TTC549 (cell line): ENCODE data around the gene DLG2.

ENCODE experiments used
- FAIRE-seq: peaks from 2 replicates; lab custom pipeline; 2012; peaks lifted over from hg19 to GRCh38; lab: Jason Lieb, UNC

The DLG2 gene

GRCh38 chr11:84645988-84646694, 981.0 kb downstream of the DLG2 start:
- no peak for FAIRE-seq

- FAIRE-seq, result no peak
Observed at GRCh38 chr11:84642500-84642899, 984.6 kb downstream of the DLG2 start.

GRCh38 chr11:84634309-84634708, 992.8 kb downstream of the DLG2 start:
- FAIRE-seq, result no peak

- no peak for FAIRE-seq
Observed at GRCh38 chr11:84628871-84629620, 998.1 kb downstream of the DLG2 start.

- no peak for FAIRE-seq
Observed at GRCh38 chr11:84626256-84626655, 1000.9 kb downstream of the DLG2 start.

- no peak for FAIRE-seq
Observed at GRCh38 chr11:84612645-84613044, 1014.5 kb downstream of the DLG2 start.

GRCh38 chr11:84608837-84609196, 1018.3 kb downstream of the DLG2 start:
- FAIRE-seq, result no peak

GRCh38 chr11:84607975-84608836, 1018.9 kb downstream of the DLG2 start:
- no peak for FAIRE-seq

GRCh38 chr11:84594602-84595001, 1032.5 kb downstream of the DLG2 start:
- FAIRE-seq, result no peak

GRCh38 chr11:84590106-84590505, 1037.0 kb downstream of the DLG2 start:
- FAIRE-seq, result no peak

- FAIRE-seq, result no peak
Observed at GRCh38 chr11:84588131-84588829, 1038.9 kb downstream of the DLG2 start.

GRCh38 chr11:84583106-84583505, 1044.0 kb downstream of the DLG2 start:
- no peak for FAIRE-seq

- no peak for FAIRE-seq
Observed at GRCh38 chr11:84581083-84581482, 1046.1 kb downstream of the DLG2 start.

GRCh38 chr11:84580428-84580827, 1046.7 kb downstream of the DLG2 start:
- no peak for FAIRE-seq

GRCh38 chr11:84573868-84574267, 1053.3 kb downstream of the DLG2 start:
- no peak for FAIRE-seq

- no peak for FAIRE-seq
Observed at GRCh38 chr11:84566671-84567070, 1060.5 kb downstream of the DLG2 start.

- no peak for FAIRE-seq
Observed at GRCh38 chr11:84564867-84565184, 1062.3 kb downstream of the DLG2 start.

GRCh38 chr11:84564180-84564866, 1062.8 kb downstream of the DLG2 start:
- FAIRE-seq, result peak; percentile 13

GRCh38 chr11:84563356-84563755, 1063.8 kb downstream of the DLG2 start:
- FAIRE-seq, result no peak

GRCh38 chr11:84560206-84560605, 1066.9 kb downstream of the DLG2 start:
- FAIRE-seq, result no peak

- peak; percentile 84 for FAIRE-seq
Observed at GRCh38 chr11:84558085-84558905, 1068.8 kb downstream of the DLG2 start.
